Spinal cord (tissue), 10 donors: ENCODE results near the gene UTRN. TPM values are rescaled to one million over a fixed set of nuclear protein-coding genes. Genes with fewer than 3 reads are reported as not detected.
A peak's percentile ranks its signal among the peaks of the same experiment; 100 is the strongest.

ENCODE experiments used
- DNase-seq, 6 donors: peaks; one replicate each; pipeline versions ENCODE4 v3.0.0 to v3.0.0-alpha.2; 2013 to 2015; ENCODE audit warnings: low spot score in 6 of 6, low read depth in 4 of 6
- H3K27ac ChIP-seq: one replicate; pipeline ENCODE4 v1.5.1; 2013; ENCODE audit warnings: low read depth, low read length, control low read depth
- H3K27me3 ChIP-seq: one replicate; pipeline ENCODE4 v1.6.1; 2013; ENCODE audit warnings: low read length; ENCODE audit not compliant: control insufficient read depth, insufficient read depth
- H3K36me3 ChIP-seq: one replicate; pipeline ENCODE4 v1.6.1; 2013; ENCODE audit warnings: low read length; ENCODE audit not compliant: control insufficient read depth, insufficient read depth
- H3K4me1 ChIP-seq: one replicate; pipeline ENCODE4 v1.6.1; 2013; ENCODE audit warnings: low read length; ENCODE audit not compliant: control insufficient read depth, insufficient read depth
- H3K4me3 ChIP-seq: one replicate; pipeline ENCODE4 v1.5.1; 2013; ENCODE audit warnings: low read depth, low read length, control low read depth
- H3K9me3 ChIP-seq: one replicate; pipeline ENCODE4 v1.6.1; 2013; ENCODE audit warnings: low read length; ENCODE audit not compliant: control insufficient read depth, insufficient read depth
- WGBS: methylation state at CpG from one replicate; pipeline ENCODE4 v1.1.5; 2013; ENCODE audit warnings: missing lambda C conversion rate; ENCODE audit not compliant: insufficient coverage; 5-methylcytosine and 5-hydroxymethylcytosine counted together
- long read RNA-seq, 4 donors: transcript quantifications; one replicate each; lab custom pipeline, GENCODE V29; 2026
- polyA plus RNA-seq, 2 donors: library from polyadenylated mRNA; unstranded; fragments of 120-200 nt; gene quantifications; one replicate each; pipeline ENCODE4 v1.2.1, GENCODE V29; 2013; ENCODE audit not compliant: insufficient read length in 2 of 2
- total RNA-seq, 2 donors: library from RNA; depleted of rRNA in 1 of 2; stranded (reverse); fragments of 120-200 nt in 1 of 2; fragments of >200 nt in 1 of 2; gene quantifications; one replicate each; pipeline versions ENCODE4 v1.2.3 to v1.2.4, GENCODE V29; 2013 to 2014
- donor health status: healthy.

Gene UTRN
- total RNA-seq (100 to 1,000 TPM; 133 to 143 TPM), polyA plus RNA-seq (10 to 100 TPM; 28.6 to 40.9 TPM)
- long read RNA-seq, donor 1 = 0 reads
- long read RNA-seq, donor 2, partial matches to known transcripts = 5 of 5 reads
- long read RNA-seq, donor 2, other reads (novel, unspliced or antisense) = 0 of 5 reads
- long read RNA-seq, donor 3, partial matches to known transcripts = 19 of 21 reads
- long read RNA-seq, donor 3, other reads (novel, unspliced or antisense) = 0 of 21 reads
- long read RNA-seq, donor 4, partial matches to known transcripts = 9 of 9 reads
- long read RNA-seq, donor 4, other reads (novel, unspliced or antisense) = 0 of 9 reads

- H3K4me3 ChIP-seq = peak within 1 kb of the TSS; percentile 89
- under 1% methylated on average over 83 of the region's 84 CpGs for WGBS
- peak in 5 of 6 donors; percentile 52 to 90 (median 57) for DNase-seq
- no peaks in the 10 kb centered on the region for H3K27me3 ChIP-seq
- peak within 1 kb of the TSS; percentile 93 for H3K27ac ChIP-seq
- H3K4me1 ChIP-seq = peaks cover 17% of the 10 kb centered on the region
- no peaks in the 10 kb centered on the region for H3K9me3 ChIP-seq
- H3K36me3 ChIP-seq = no peaks in the 10 kb centered on the region
These were observed at the start of gene UTRN for GRCh38 chr6:144284783-144285547. TSS of gene UTRN (plus strand) at chr6:144285335. CDS start at chr6:144291829, 6,494 bp downstream.

GRCh38 chr6:144244688-144245087, 40.4 kb upstream of the UTRN start:
- no peak for DNase-seq
- Histone ChIP-seq H3K4me1 (no peaks in the 10 kb centered on the region), H3K36me3 (no peaks in the 10 kb centered on the region), H3K4me3 (no peak overlapping the region), H3K27me3 (no peaks in the 10 kb centered on the region), H3K27ac (no peak overlapping the region), H3K9me3 (no peaks in the 10 kb centered on the region)
- 96% methylated on average over 4 of the region's 4 CpGs for WGBS

GRCh38 chr6:144246988-144247387, 38.1 kb upstream of the UTRN start:
- H3K36me3 ChIP-seq = no peaks in the 10 kb centered on the region
- WGBS = no CpG with 5 or more reads among the region's 5 CpGs

GRCh38 chr6:144248003-144248402, 37.1 kb upstream of the UTRN start:
- no peak overlapping the region for H3K27ac ChIP-seq
- no peaks in the 10 kb centered on the region for H3K27me3 ChIP-seq
- H3K4me1 ChIP-seq = no peaks in the 10 kb centered on the region
- H3K36me3 ChIP-seq = no peaks in the 10 kb centered on the region
- no peak for DNase-seq
- WGBS = no CpG with 5 or more reads among the region's 2 CpGs
- H3K4me3 ChIP-seq = no peak overlapping the region
- peaks cover 2% of the 10 kb centered on the region for H3K9me3 ChIP-seq

More at GRCh38 chr6:144246988-144247387, 38.1 kb upstream of the UTRN start:
- H3K4me1 ChIP-seq = no peaks in the 10 kb centered on the region
- peak in 1 of 6 donors; percentile 24 for DNase-seq
- H3K4me3 ChIP-seq = no peak overlapping the region
- no peaks in the 10 kb centered on the region for H3K27me3 ChIP-seq
- H3K27ac ChIP-seq = no peak overlapping the region
- H3K9me3 ChIP-seq = peaks cover 2% of the 10 kb centered on the region

- Histone ChIP-seq H3K27me3 (no peaks in the 10 kb centered on the region), H3K36me3 (no peaks in the 10 kb centered on the region), H3K9me3 (peaks cover 2% of the 10 kb centered on the region), H3K4me3 (no peak overlapping the region), H3K4me1 (no peaks in the 10 kb centered on the region), H3K27ac (no peak overlapping the region)
- WGBS = no CpG with 5 or more reads among the region's 3 CpGs
- peak in 2 of 6 donors; percentile 9 to 10 for DNase-seq
These were observed 36.4 kb upstream of the UTRN start for GRCh38 chr6:144248476-144249301.

GRCh38 chr6:144250276-144250675, 34.9 kb upstream of the UTRN start:
- H3K9me3 ChIP-seq = peaks cover 2% of the 10 kb centered on the region
- H3K36me3 ChIP-seq = no peaks in the 10 kb centered on the region
- no CpG with 5 or more reads among the region's 3 CpGs for WGBS
- H3K27me3 ChIP-seq = no peaks in the 10 kb centered on the region
- no peak overlapping the region for H3K27ac ChIP-seq
- no peak for DNase-seq
- no peak overlapping the region for H3K4me3 ChIP-seq
- H3K4me1 ChIP-seq = no peaks in the 10 kb centered on the region

- no peak overlapping the region for H3K27ac ChIP-seq
- no peaks in the 10 kb centered on the region for H3K36me3 ChIP-seq
- H3K4me3 ChIP-seq = no peak overlapping the region
- H3K4me1 ChIP-seq = no peaks in the 10 kb centered on the region
- DNase-seq = no peak
- peaks cover 4% of the 10 kb centered on the region for H3K9me3 ChIP-seq
- H3K27me3 ChIP-seq = no peaks in the 10 kb centered on the region
These were observed 32.9 kb upstream of the UTRN start for GRCh38 chr6:144252259-144252658.

- WGBS = no CpG with 5 or more reads among the region's 2 CpGs
- Histone ChIP-seq H3K27ac (no peak overlapping the region), H3K4me1 (no peaks in the 10 kb centered on the region), H3K9me3 (peaks cover 5% of the 10 kb centered on the region), H3K4me3 (no peak overlapping the region), H3K36me3 (no peaks in the 10 kb centered on the region), H3K27me3 (no peaks in the 10 kb centered on the region)
- peak in 1 of 6 donors; percentile 64 for DNase-seq
These were observed 25.1 kb upstream of the UTRN start for GRCh38 chr6:144259986-144260385.

GRCh38 chr6:144262470-144263369, 22.4 kb upstream of the UTRN start:
- Histone ChIP-seq H3K36me3 (no peaks in the 10 kb centered on the region), H3K27me3 (no peaks in the 10 kb centered on the region), H3K4me1 (no peaks in the 10 kb centered on the region), H3K27ac (no peak overlapping the region), H3K4me3 (no peak overlapping the region), H3K9me3 (peaks cover 3% of the 10 kb centered on the region)
- 100% methylated on average over 4 of the region's 10 CpGs for WGBS
- no peak for DNase-seq
